ENCODE data around the gene VGF.

The VGF gene

DNA sequence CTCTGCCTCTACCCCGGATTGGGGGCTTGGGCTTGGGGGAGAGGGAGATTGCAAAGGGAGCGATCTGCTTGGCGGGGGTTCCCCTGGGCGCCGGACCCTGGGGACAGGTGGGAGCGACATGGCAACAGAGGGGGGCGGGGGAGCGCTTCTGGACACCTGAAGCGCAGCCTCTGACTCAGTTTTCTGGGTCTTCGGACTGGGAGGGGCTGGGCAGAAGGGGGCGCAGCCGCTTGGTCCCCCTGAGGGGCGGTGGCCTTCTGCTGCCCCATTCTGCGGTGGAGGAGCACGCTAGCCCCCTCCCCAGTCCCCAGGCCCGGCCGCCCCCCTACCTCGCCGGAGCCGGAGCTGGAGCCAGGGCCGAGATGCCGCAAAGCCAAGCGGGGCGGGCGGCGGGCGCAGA lies 14.3 kb upstream of the VGF start:
- Histone ChIP-seq H3K4me3 (IDR thresholded peaks at IDR 0.05; ENCODE audit: insufficient read depth, low read depth, low read length) (no peak overlapping the region), H3K4me2 (no peak overlapping the region), H2AFZ (ENCODE audit: low read depth) (no peak overlapping the region), H3K27me3 (ENCODE audit: insufficient read depth, low read depth) (peaks cover 81% of the 10 kb centered on the region), H3K79me2 (ENCODE audit: insufficient read depth, low read depth) (no peaks in the 10 kb centered on the region), H4K20me1 (ENCODE audit: insufficient read depth) (no peaks in the 10 kb centered on the region), H3K36me3 (ENCODE audit: insufficient read depth) (no peaks in the 10 kb centered on the region), H3K27ac (no peak overlapping the region), H3K9ac (no peak overlapping the region), H3K4me1 (ENCODE audit: low read depth, poor library complexity, severe bottlenecking) (no peaks in the 10 kb centered on the region)
- TF ChIP-seq, protein P1, sequence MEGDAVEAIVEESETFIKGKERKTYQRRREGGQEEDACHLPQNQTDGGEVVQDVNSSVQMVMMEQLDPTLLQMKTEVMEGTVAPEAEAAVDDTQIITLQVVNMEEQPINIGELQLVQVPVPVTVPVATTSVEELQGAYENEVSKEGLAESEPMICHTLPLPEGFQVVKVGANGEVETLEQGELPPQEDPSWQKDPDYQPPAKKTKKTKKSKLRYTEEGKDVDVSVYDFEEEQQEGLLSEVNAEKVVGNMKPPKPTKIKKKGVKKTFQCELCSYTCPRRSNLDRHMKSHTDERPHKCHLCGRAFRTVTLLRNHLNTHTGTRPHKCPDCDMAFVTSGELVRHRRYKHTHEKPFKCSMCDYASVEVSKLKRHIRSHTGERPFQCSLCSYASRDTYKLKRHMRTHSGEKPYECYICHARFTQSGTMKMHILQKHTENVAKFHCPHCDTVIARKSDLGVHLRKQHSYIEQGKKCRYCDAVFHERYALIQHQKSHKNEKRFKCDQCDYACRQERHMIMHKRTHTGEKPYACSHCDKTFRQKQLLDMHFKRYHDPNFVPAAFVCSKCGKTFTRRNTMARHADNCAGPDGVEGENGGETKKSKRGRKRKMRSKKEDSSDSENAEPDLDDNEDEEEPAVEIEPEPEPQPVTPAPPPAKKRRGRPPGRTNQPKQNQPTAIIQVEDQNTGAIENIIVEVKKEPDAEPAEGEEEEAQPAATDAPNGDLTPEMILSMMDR (conservative IDR thresholded peaks at IDR 0.05; ENCODE audit: low read depth, low read length), result no peak

DNA sequence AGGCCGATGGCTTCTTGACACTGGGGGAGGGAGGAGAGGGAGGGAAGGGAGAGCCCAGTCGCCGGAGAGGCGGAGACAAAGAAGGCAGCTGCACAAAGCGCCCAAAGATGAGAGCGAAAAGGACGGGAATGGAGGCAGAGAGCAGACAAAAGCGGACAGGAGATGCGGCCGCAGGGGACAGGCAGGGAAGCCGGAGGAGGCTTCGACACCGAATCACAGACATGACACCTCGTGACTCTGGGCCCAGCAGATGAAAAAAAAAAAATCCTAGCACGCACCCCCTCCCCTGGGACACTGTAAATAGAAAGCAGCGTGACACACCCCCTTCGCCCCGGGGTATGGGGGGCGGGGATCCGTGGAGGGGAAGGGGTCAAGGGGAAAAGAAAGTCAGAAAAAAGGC lies 13.7 kb upstream of the VGF start:
- Histone ChIP-seq H3K79me2 (ENCODE audit: insufficient read depth, low read depth) (no peaks in the 10 kb centered on the region), H3K27me3 (ENCODE audit: insufficient read depth, low read depth) (peaks cover 84% of the 10 kb centered on the region), H2AFZ (ENCODE audit: low read depth) (no peak overlapping the region), H3K36me3 (ENCODE audit: insufficient read depth) (no peaks in the 10 kb centered on the region), H3K4me3 (IDR thresholded peaks at IDR 0.05; ENCODE audit: insufficient read depth, low read depth, low read length) (no peak overlapping the region), H3K4me2 (no peak overlapping the region), H3K27ac (no peak overlapping the region), H3K9ac (no peak overlapping the region), H3K4me1 (ENCODE audit: low read depth, poor library complexity, severe bottlenecking) (no peaks in the 10 kb centered on the region), H4K20me1 (ENCODE audit: insufficient read depth) (no peaks in the 10 kb centered on the region)
- TF ChIP-seq, protein P1 (conservative IDR thresholded peaks at IDR 0.05; ENCODE audit: low read depth, low read length), result no peak

DNA sequence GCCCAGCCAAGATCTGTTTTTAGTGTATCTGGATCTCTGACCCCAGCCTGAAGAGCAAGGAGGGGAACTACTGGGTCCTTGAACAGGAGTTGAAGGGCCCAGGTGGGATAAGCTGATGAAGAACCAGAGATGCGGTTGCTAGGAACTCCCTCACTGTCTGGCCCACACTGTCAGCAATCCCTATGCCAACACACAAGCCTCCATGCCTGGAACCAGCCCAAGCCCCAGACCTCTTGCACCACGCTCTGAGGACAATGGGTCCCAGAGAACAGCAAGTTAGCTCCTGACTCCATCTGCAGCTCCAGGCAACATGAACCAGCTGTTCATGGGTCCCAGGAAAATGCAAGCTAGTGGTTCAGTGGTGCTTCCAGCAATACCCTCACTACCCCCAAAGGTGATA lies 12.3 kb upstream of the VGF start:
- Histone ChIP-seq H3K27ac (no peak overlapping the region), H3K79me2 (ENCODE audit: insufficient read depth, low read depth) (no peaks in the 10 kb centered on the region), H4K20me1 (ENCODE audit: insufficient read depth) (no peaks in the 10 kb centered on the region), H3K9ac (no peak overlapping the region), H3K4me1 (ENCODE audit: low read depth, poor library complexity, severe bottlenecking) (no peaks in the 10 kb centered on the region), H3K36me3 (ENCODE audit: insufficient read depth) (no peaks in the 10 kb centered on the region), H3K4me2 (no peak overlapping the region), H2AFZ (ENCODE audit: low read depth) (no peak overlapping the region), H3K4me3 (IDR thresholded peaks at IDR 0.05; ENCODE audit: insufficient read depth, low read depth, low read length) (no peak overlapping the region), H3K27me3 (ENCODE audit: insufficient read depth, low read depth) (peaks cover 93% of the 10 kb centered on the region)
- TF ChIP-seq, protein P1 (conservative IDR thresholded peaks at IDR 0.05; ENCODE audit: low read depth, low read length), result no peak

DNA sequence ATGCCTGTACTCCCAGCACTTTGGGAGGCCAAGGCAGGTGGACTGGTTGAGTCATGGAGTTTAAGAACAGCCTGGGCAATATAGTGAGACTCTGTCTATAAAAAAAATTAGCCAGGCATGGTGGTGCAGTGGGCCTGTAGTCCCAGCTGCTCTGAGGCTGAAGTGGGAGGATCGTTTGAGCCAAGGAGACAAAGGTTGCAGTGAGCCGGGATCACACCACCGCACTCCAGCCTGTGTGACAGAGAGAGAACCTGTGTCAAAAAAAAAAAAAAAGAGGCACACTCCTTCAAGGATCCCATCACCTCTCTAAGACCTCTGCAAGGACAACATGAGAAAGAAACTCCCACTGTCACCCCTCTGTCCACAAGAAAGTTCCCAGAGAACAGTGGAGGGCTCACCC lies 10.3 kb upstream of the VGF start:
- Histone ChIP-seq H3K4me1 (ENCODE audit: low read depth, poor library complexity, severe bottlenecking) (no peaks in the 10 kb centered on the region), H3K9ac (no peak overlapping the region), H3K4me2 (no peak overlapping the region), H2AFZ (ENCODE audit: low read depth) (no peak overlapping the region), H3K27ac (no peak overlapping the region), H3K79me2 (ENCODE audit: insufficient read depth, low read depth) (no peaks in the 10 kb centered on the region), H3K4me3 (IDR thresholded peaks at IDR 0.05; ENCODE audit: insufficient read depth, low read depth, low read length) (no peak overlapping the region), H4K20me1 (ENCODE audit: insufficient read depth) (no peaks in the 10 kb centered on the region), H3K36me3 (ENCODE audit: insufficient read depth) (no peaks in the 10 kb centered on the region), H3K27me3 (ENCODE audit: insufficient read depth, low read depth) (peaks cover 95% of the 10 kb centered on the region)
- TF ChIP-seq, protein P1 (conservative IDR thresholded peaks at IDR 0.05; ENCODE audit: low read depth, low read length), result no peak
